Left lung (tissue), 10 donors: Measurements from ENCODE around the gene CACNA2D3. TPM values are rescaled to one million over a fixed set of nuclear protein-coding genes. Genes with fewer than 3 reads are reported as not detected.

Experiments
- ATAC-seq: fragments of 200-7000 bp; cut with Tn5 transposase; one replicate; pipeline ENCODE4 v1.9.1; 2020; ENCODE audit warnings: moderate library complexity
- DNase-seq, 4 donors: peaks; one replicate each; pipeline ENCODE4 v3.0.0-alpha.2; 2013 to 2020
- H3K27ac ChIP-seq, 2 donors: fragments of 200-600 bp; sonication (generic) in 1 of 2; one replicate each; pipeline versions ENCODE4 v1.5.0 to v1.8.0; 2020 to 2021
- H3K27me3 ChIP-seq, 2 donors: fragments of 200-600 bp; sonication (generic) in 1 of 2; one replicate each; pipeline versions ENCODE4 v1.5.0 to v1.8.0; 2020 to 2021
- H3K36me3 ChIP-seq, 2 donors: fragments of 200-600 bp; sonication (generic) in 1 of 2; one replicate each; pipeline versions ENCODE4 v1.5.0 to v1.8.0; 2020 to 2021
- H3K4me1 ChIP-seq, 2 donors: fragments of 200-600 bp; one replicate each; pipeline ENCODE4 v1.8.0; 2021
- H3K4me3 ChIP-seq, 2 donors: fragments of 200-600 bp; sonication (generic) in 1 of 2; one replicate each; pipeline versions ENCODE4 v1.5.0 to v1.8.0; 2020 to 2021; ENCODE audit warnings: mild to moderate bottlenecking in 1 of 2
- H3K9me3 ChIP-seq, 2 donors: fragments of 200-600 bp; sonication (generic) in 1 of 2; one replicate each; pipeline versions ENCODE4 v1.5.0 to v1.8.0; 2020 to 2021
- intact Hi-C, 2 donors: fragments of 100-400 bp; cut with DNase I; formaldehyde crosslinking; loops; one replicate each; pipeline versions ENCODE4 v1.11.2 to v1.14.2; 2022
- polyA plus RNA-seq, 6 donors: library from polyadenylated mRNA; unstranded; fragments of 120-200 nt; gene quantifications; one replicate each; pipeline ENCODE4 v1.2.1, GENCODE V29; 2013; ENCODE audit not compliant: insufficient read length in 6 of 6
- total RNA-seq, 2 donors: library from RNA; stranded (reverse); fragmentation: NEBNext Ultra II Directional; extraction: Animal tissue kit (Norgen Biotek cat#: 25700); gene quantifications; one replicate each; pipeline ENCODE4 v1.2.1, GENCODE V29; 2021
- TF ChIP-seq, protein P1 (sequence below), 2 donors: fragments of 200-600 bp; sonication (generic) in 1 of 2; IDR thresholded peaks; one replicate each; pipeline versions ENCODE4 v1.5.0 to v1.8.0; 2021; ENCODE audit warnings: antibody characterized with exemption in 2 of 2
- donor health status: DM: no; HTN: yes; CAD: no.
- donor health status: DM: no; HTN: no; CAD: no.

Gene CACNA2D3
- total and polyA plus RNA-seq, 8 donors: 1.1 to 2.7 (median 1.5) TPM

DNA sequence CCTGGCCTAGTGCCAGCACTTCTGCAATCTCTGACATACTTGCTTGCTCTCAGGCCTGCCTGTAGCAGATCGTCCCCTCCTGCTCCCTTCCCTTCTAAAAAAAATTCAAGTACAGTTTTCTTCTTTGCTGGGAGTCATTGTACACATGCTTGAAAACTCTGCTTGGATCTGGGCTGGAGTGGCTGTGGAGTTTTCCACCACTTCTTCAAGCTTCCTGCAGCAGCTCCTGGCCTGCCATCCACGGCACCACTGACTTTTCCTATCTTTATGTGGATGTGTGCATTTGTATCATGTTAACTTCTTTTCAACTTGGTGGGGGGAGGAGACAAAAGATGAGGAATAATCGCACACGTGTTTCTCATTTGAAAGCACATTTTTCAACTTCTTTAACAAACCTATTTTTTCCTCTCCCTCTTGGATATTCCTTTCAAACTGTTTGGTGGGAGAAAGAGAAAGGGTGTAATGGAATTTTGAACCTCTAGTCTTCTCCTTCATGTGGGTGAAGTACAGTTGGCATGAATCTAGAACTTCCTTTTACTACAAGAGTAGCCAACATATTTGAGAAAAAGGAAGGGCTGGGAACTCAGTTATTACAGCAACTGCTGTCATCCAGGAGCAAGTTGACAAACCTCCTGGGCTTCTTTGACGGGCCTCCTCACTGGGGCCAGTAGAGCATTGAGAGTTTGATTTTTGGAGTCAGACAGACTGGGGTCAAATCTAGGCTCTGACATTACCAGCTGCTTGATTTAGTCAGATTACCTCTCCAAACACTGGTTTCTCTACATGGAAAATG is 866.7 kb downstream of the CACNA2D3 start:
- no peak overlapping the region for H3K4me3 ChIP-seq
- intact Hi-C loops: no loop called here
- peak in 3 of 4 donors; percentile 40 to 92 (median 86) for DNase-seq
- peak; percentile 84 for ATAC-seq
- peaks cover 0 to 15% of the 10 kb centered on the region in 2 donors for H3K4me1 ChIP-seq
- TF ChIP-seq, protein P1, sequence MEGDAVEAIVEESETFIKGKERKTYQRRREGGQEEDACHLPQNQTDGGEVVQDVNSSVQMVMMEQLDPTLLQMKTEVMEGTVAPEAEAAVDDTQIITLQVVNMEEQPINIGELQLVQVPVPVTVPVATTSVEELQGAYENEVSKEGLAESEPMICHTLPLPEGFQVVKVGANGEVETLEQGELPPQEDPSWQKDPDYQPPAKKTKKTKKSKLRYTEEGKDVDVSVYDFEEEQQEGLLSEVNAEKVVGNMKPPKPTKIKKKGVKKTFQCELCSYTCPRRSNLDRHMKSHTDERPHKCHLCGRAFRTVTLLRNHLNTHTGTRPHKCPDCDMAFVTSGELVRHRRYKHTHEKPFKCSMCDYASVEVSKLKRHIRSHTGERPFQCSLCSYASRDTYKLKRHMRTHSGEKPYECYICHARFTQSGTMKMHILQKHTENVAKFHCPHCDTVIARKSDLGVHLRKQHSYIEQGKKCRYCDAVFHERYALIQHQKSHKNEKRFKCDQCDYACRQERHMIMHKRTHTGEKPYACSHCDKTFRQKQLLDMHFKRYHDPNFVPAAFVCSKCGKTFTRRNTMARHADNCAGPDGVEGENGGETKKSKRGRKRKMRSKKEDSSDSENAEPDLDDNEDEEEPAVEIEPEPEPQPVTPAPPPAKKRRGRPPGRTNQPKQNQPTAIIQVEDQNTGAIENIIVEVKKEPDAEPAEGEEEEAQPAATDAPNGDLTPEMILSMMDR (IDR thresholded peaks at IDR 0.05): no peak
- no peaks in the 10 kb centered on the region for H3K9me3 ChIP-seq
- no peaks in the 10 kb centered on the region for H3K27me3 ChIP-seq
- H3K27ac ChIP-seq: no peak overlapping the region
- H3K36me3 ChIP-seq: no peaks in the 10 kb centered on the region

DNA sequence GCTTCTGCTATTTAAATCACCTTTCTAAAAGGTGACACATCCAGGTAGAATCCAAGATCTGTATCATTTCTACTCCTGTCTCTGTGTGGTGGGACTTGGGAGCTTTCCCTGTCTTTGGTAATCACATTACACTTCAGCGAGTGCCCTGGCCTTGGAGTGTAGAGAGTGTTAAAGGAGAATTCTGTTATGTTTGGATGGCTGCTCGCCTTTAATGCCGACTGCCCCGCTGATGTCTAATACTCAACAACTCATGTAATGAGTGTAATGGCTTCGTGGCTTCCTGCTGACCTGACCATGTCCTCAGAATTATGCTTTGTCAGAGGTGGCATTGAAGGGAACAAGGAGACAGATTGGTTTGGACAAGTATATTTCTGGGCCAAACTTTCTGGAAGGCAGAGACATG is 871.8 kb downstream of the CACNA2D3 start:
- DNase-seq (no peak), ATAC-seq (no peak)
- intact Hi-C loops: no loop called here
- peaks cover 0 to 2% of the 10 kb centered on the region in 2 donors for H3K4me1 ChIP-seq
- TF ChIP-seq, protein P1 (IDR thresholded peaks at IDR 0.05): no peak
- H3K27ac ChIP-seq: no peak overlapping the region
- no peaks in the 10 kb centered on the region for H3K36me3 ChIP-seq
- H3K27me3 ChIP-seq: no peaks in the 10 kb centered on the region
- H3K4me3 ChIP-seq: no peak overlapping the region
- no peaks in the 10 kb centered on the region for H3K9me3 ChIP-seq

DNA sequence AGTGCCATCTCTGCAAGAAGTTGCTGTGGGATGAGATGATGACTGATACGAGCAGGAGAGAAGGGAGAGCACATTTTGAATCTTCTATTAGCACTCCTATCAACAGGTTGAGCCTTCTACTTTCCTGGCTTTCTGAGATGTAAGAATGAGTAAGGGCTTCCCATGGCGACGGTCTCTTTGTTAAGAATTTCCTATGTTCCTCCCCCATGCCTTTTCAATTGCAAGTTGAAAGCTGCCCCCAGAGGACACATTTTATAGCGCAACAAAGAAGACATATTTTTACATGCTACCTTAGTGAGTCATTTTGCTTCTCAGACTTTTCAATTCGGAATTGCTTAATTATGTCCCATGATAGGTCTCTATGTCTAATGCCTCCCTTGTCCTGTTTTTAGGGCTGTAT is 876.8 kb downstream of the CACNA2D3 start:
- H3K4me1 ChIP-seq: peaks cover 0 to 7% of the 10 kb centered on the region in 2 donors
- intact Hi-C loops: no loop called here
- no peaks in the 10 kb centered on the region for H3K36me3 ChIP-seq
- no peak overlapping the region for H3K4me3 ChIP-seq
- TF ChIP-seq, protein P1 (IDR thresholded peaks at IDR 0.05): no peak
- ATAC-seq (no peak), DNase-seq (no peak)
- H3K27me3 ChIP-seq: no peaks in the 10 kb centered on the region
- H3K9me3 ChIP-seq: no peaks in the 10 kb centered on the region
- no peak overlapping the region for H3K27ac ChIP-seq

DNA sequence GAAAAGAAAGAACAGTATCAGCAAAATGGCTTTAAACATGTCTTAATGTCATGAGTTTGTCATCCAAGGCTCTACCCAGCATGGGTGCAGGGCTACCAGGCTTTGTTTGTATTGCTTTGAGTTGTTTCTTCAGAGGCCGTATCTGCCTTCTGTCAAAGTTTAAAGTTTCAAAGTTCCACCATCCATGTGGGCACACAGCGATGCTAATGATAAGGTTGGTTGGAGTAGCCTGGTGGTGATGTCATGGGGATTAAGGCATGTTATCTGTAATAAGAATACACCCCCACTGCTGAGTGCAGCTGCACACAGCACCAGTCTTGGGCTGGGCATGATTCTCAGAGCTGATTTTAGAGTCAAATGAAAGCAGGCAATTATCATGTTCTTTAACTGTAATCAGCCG is 877.5 kb downstream of the CACNA2D3 start:
- H3K4me1 ChIP-seq: peaks cover 0 to 7% of the 10 kb centered on the region in 2 donors
- H3K27ac ChIP-seq: no peak overlapping the region
- intact Hi-C loops: no loop called here
- no peak for ATAC-seq
- TF ChIP-seq, protein P1 (IDR thresholded peaks at IDR 0.05): no peak
- H3K27me3 ChIP-seq: no peaks in the 10 kb centered on the region
- H3K4me3 ChIP-seq: no peak overlapping the region
- DNase-seq: no peak
- H3K36me3 ChIP-seq: no peaks in the 10 kb centered on the region
- H3K9me3 ChIP-seq: no peaks in the 10 kb centered on the region

DNA sequence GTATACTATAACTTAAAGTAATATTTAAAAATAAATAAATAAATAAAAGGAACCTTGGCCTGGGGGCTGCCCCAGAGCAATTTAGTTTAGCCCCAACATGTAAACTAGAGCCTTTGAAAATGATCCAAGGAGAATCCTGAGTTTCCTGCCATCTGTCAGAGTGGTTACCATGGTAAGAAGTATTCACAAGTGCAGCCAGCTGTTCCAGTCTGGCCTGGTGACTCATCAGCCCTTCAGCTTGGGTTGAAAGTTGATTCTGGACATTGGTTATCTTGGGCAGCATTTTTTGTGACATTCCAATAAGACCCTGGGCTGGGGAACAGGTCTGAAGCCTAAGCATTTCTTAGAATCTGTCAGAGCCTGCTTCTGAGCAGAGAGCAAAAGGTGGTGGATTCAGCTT is 878.2 kb downstream of the CACNA2D3 start:
- TF ChIP-seq, protein P1 (IDR thresholded peaks at IDR 0.05): no peak
- intact Hi-C loops: no loop called here
- Histone ChIP-seq H3K27ac (no peak overlapping the region), H3K27me3 (no peaks in the 10 kb centered on the region), H3K36me3 (no peaks in the 10 kb centered on the region), H3K4me1 (peaks cover 0 to 7% of the 10 kb centered on the region in 2 donors), H3K4me3 (no peak overlapping the region), H3K9me3 (no peaks in the 10 kb centered on the region)
- ATAC-seq (peak; percentile 77), DNase-seq (peak in 2 of 4 donors; percentile 37 to 76)
